Measurements from ENCODE around the gene KAZN.

KAZN gene

GRCh38 chr1:14723401-14723800 lies 124.9 kb downstream of the KAZN start:
- no peak for DNase-seq

- no peak for DNase-seq
Observed at GRCh38 chr1:14724246-14724645, 125.8 kb downstream of the KAZN start.

DNA sequence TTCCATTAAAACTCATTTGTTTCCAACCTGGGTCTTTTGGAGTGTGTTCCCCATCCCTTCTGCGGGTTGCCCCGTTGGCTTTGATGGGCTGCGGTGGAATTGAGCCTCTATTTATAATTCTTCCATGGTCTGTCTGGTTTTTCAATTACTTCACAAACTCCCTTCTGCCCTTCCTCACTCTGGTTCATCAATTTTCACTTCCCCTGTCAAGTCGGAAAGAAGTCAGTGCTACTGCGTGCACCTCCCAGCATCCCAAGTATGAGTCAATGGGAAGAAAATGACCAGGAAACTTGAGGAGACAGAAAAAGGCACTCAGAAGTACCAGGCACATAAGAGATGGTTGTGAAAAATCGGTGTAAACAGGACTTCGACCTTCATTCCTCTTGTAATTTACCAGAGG lies 126.2 kb downstream of the KAZN start:
- no peak for DNase-seq

DNA sequence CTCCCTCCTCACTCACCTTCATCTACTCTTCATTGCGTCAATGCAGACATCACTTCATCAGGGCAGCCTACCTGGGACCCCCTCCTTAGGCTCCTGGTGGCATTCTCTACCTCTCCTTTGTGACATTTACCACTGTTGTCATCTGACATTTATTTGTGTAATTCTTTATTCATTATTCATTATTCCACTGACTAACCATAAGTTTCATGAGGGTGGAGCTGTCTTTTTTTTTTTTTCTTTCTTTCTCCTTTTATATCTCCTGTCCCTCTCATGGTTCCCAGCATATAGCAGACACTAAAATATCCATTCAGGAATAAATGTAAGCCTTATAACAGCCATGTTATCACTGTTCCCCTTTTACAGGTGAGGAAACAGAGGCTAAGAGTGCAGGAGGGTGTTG lies 126.8 kb downstream of the KAZN start:
- no peak for DNase-seq

- DNase-seq: no peak
Observed at GRCh38 chr1:14725695-14726094, 127.2 kb downstream of the KAZN start.

- DNase-seq: no peak
Observed at GRCh38 chr1:14726606-14727005, 128.1 kb downstream of the KAZN start.

- DNase-seq: no peak
Observed at GRCh38 chr1:14728516-14728915, 130.0 kb downstream of the KAZN start.

DNA sequence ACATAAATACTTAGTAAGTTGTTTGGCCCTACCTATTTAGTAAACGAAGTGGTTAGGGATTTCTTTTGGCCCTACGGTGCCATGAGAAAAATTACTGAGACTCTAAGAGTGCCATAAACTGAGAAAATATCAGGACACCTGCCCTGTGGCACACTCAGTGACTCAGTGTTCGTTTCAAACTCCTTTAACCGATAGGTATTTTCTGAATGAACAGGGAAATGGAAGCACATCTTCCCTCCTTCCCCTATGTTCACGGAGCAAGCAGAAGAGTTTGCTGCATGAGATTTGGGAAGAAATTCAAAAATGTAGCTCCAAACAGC lies 134.2 kb downstream of the KAZN start:
- DNase-seq: no peak

DNA sequence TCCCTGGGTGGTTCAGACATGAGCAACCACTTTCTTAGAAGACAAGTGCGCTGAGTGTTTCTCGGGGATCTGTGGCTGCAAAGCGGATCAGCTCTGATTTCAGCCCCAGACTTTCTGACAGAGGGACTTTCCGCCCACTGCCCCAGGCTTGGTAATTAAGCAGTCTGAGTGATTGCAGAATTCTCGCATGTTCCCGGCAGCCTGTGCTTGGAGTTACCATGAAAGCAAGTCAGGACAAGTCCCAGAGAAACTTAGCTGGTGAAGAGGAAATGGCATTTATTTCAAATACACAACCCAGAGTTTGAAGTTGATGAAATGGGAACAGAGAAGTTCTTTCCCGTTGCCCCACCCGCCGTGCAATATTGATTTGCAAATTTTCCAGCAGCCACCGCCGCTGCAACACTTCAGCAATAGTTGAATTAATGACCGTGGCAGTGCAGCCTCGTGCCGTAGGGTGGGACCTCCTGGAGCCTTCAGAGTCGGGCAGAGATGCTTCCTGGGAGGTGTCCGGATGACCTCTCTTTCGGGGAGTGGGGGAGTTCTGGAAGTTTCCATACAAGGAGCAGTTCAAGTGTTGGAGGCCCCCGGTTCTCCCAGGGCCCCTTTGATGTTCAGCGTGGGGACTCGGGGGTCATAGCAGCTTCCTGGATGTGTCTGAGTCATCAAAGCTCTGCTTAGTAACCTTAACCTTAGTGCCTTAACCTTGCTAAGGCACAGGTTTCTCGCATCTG lies 134.7 kb downstream of the KAZN start:
- no peak for DNase-seq

GRCh38 chr1:14733779-14734140 lies 135.3 kb downstream of the KAZN start:
- no peak for DNase-seq

- DNase-seq: no peak
Observed at GRCh38 chr1:14735841-14736240, 137.4 kb downstream of the KAZN start.

DNA sequence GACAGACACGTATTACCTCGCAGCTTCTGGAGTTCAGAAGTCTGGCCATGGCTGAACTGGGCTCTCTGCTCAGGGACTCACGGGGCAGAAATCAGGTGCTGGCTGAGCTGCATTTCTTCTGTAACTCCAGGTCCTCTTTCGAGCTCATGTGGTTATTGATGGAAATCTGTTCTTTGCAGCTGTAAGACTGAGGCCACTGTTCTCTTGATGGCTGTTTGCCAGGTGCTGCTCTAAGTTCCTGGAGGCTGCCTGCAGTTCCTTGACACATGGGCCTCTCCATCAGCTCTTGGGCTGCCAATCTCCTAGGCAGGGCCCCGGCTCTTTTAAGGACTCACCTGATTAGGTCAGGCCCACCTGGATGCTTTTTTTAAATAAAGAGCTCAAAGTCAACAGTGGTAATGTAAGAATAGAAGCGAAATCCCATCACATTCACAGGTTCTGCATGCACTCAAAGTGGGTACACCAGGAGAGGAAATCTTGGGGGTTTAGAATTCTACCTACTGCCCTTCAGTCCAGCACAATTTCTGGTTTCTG lies 139.1 kb downstream of the KAZN start:
- DNase-seq: no peak

DNA sequence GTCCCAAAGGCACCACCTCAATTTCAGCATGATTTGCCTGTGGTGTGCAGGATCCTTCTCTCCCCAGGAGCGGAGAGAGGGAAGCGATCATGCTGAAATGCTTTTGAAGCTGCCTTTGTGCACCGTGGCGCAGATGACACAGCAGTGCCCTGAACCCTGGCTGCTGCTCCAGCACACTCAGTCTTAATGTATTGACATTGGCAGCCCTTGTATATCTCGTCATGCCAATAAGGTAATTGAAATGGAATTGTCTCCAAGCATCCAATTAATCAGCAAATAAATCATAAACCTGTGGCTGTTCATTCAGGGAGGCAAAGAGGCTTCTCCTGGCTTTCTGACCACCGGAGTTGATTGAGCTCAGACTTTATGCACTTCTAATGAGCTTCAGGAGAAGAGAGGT lies 139.8 kb downstream of the KAZN start:
- DNase-seq: no peak

DNA sequence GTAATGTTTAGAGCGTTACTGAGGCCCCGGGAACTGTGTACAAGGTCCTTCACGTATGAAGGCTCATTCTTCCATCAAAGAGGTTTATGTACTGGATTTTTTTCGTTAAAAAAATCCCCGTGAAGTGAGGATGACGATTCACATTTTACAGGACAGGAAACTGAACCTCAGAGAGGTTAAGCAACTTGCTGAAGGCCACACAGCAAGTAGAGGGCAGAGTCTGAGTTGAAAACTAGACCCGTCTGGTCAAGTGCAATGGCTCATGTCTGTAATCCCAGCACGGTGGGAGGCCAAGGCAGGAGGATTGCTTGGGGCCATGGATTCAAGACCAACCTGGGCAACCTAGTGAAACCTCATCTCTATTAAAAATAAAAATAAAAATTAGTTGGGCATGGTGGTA lies 140.2 kb downstream of the KAZN start:
- DNase-seq: no peak

DNA sequence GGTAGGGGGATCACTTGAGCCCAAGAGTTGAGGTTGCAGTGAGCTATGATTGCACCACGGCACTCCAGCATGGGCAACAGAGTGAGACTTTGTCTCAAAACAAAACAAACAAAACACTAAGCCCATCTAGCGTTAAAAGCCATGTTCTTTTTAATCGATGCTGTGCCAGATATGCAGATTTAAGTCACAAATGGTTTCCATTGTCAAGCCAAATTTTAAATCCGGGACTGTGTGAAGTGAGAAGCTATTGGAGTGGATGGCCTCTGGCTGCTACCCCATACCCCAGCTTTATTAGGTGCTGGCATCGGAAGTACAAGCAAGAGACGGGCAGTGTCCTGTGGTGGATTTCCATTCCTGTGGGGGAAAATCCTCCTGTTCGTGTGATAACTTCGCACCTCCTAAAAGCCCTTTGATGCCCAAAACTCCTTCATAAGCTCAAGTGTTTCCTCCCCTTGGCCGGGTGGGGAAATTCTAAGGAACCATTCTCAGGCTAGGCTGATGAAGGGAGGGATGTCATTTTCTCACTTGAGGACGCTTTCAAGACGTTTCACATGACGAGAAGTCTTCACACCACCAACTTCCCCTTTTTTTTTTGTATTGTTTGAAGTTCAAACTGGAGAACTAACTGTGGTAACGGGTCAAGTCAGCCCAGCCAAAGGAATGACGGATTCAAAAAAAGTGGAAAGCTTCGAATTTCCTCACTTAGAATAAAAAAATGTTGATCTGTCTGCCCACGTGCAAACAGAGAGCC lies 140.8 kb downstream of the KAZN start:
- DNase-seq: no peak

DNA sequence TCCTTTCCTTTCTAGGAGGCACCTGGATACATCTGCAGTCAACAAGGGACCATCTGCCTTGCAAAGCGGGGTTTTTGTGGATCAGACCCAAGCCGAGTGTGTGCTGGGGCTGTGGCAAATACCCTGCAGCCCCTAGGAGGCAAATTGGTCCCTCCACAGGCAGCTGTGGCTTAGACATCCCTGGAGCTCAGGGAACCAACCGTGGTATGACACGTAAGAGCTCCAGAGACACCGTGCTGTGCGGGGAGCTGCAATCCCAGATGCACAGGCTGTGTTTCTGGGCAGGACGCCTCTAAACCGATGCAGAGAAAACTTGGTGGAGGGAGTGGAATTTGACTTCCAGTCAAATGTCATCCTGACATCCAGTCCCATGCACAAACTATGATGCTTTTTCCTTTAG lies 141.5 kb downstream of the KAZN start:
- no peak for DNase-seq

- no peak for DNase-seq
Observed at GRCh38 chr1:14741082-14741481, 142.6 kb downstream of the KAZN start.

DNA sequence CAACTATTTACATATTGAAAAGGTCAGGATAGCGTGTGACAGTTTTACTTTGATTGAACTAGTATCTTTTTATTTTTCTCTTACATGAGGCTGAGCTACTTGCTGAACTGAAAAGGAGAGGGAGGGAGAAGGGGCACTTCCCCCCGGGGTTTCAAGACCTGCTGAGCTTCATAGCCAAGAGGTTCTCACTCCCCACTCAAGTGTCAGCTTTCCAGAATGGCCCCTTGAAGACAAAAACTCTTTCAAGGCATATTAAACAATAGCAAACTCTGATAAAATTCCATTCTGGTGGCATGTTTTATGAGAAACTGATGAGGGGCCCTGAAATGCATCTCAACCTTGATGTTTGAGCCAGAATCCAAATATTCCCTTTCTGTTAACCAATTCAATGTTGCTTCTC lies 143.0 kb downstream of the KAZN start:
- no peak for DNase-seq

DNA sequence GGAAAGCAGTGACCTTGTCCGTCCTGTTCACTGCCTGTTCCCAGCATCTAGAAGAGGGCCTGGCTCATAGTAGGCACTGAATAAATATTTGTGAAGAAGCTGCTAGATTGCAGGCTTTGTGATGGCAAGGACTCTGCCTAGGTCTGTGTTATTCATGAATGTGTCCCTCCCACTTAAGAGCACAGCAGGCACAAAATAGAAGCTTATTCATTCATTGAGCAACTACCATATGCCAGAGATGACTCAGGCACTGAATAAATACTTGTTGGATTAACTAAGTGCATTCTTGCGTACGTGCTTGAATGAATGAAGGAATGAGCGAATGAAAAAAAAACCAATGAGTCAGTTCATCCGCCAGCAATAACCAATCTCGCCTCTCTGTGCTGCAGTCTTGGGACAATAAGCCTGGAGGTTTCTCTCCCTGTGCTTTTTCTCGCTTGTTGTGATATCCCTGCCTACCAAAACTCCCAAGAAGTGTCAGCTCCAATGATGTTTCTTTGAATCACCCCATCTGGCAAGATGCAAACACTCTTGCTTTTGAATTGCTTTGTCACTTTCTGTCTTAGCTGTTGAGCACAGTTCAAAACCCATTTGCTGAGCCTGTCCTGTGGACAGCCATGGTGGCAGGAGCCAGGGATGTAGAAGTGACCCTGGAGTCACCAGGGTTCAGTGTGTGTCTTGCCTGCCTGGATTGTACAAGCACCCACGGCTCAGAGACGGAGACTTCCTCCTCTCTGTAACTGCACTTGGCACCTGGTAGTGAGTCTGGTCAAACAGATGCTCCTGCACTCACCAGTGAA lies 143.9 kb downstream of the KAZN start:
- DNase-seq: no peak

GRCh38 chr1:14743368-14743767 lies 144.9 kb downstream of the KAZN start:
- no peak for DNase-seq

DNA sequence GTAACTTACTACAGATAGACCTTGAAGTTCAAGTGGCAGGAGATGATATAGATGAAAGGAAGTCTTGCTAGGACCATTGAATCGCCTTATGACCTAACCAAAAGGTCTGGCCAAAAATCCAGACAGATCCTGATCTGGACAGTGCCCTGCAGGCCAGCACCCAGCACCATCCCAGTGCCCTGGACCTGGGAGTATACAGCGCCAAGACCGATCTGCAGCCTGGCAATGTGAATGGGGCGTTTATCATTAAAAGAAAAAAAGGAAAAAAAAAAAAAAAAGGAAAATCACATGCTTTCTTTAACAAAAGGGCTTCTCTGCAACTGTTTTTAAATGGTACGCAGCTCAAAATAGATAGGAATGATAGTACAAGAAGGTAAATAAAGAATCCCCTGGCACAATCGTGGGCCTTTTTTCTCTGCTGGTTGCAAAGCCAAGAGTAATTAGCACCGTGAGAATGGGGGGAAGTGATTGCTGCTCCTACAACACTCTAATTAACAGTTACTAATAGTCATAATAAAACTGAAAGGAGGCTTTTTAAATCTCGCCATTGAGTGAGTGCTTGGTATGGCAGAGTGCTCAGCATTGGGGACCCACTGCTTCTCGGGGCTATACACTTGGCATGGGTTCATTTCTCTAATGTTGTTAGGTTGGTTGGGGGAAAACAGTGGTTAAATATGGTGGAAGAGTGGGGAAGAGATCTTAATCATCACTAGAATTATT lies 146.7 kb downstream of the KAZN start:
- no peak for DNase-seq

DNA sequence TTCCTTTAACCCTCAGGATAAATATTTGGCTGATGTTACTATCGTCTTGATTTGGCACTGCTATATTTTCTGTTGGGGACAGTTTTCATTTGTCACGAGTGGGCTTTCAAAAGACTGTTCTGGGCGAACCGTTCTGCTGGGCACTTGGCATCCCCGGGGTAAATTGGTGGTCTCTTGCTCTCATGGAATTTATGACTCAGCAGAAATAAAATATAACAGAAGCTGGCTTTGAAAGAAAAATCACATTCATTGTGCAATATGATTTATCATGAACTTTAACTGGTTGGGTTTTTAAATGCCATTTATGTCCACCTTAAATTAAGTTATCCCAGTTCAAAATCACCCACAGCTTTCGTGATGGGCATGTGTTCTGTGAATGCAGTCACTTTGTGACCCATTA lies 147.3 kb downstream of the KAZN start:
- DNase-seq: no peak

- no peak for DNase-seq
Observed at GRCh38 chr1:14746393-14746792, 147.9 kb downstream of the KAZN start.

Data from NK-92 treated with Interleukin-12 subunit alpha and Interleukin-12 subunit beta, amount 100 ng/mL, for 24 hours (cell line).